ENCODE measurements around the gene LY6G5B. TPM values are rescaled to one million over a fixed set of nuclear protein-coding genes. Genes with fewer than 3 reads are reported as not detected.

Gene LY6G5B
- total RNA-seq, 2 experiments from 2014 or later = 12.3 to 28.7 TPM

DNA sequence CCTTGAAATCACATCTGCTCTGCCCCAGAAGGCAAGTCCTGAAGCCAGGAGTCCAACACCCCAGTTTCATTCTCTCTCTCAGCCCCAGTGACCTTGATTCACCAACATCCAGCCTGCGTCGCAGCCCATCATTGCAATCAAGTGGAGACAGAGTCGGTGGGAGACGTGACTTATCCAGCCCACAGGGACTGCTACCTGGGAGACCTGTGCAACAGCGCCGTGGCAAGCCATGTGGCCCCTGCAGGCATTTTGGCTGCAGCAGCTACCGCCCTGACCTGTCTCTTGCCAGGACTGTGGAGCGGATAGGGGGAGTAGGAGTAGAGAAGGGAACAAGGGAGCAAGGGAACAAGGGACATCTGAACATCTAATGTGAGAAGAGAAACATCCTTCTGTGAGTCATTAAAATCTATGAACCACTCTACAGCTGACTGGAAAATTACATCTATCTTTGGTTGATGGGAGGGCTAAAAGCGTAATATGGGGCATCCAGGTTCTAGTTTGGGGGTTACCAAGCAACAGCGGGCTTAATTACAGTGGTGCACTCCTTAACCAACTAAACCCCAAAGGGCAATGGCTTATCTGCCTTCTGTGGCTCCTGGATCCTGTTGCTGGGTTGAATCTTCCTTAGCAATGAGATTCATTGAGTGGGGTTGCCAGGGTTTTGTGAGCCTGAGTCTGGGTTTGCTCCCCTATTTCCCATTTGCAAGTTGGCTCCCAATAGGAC is 47.9 kb downstream of the LY6G5B start:
- H3K79me2 ChIP-seq (ENCODE audit: insufficient read depth, low read depth, low read length) = no peaks in the 10 kb centered on the region
- intact Hi-C loops (cut with micrococcal nuclease; ENCODE audit: unreplicated experiment) = no loop called here
- no peak overlapping the region for H3K27ac ChIP-seq (ENCODE audit: low read depth, low read length, poor library complexity, severe bottlenecking)
- no peaks in the 10 kb centered on the region for H3K9me2 ChIP-seq (ENCODE audit: insufficient read depth, low read length)
- no peak overlapping the region for H3K4me2 ChIP-seq (ENCODE audit: low read length)
- no peaks in the 10 kb centered on the region for H3K4me1 ChIP-seq (ENCODE audit: insufficient read depth, low read length, poor library complexity, severe bottlenecking)
- DNase-seq (ENCODE audit: low spot score) = no peak
- no peaks in the 10 kb centered on the region for H4K20me1 ChIP-seq (ENCODE audit: insufficient read depth, low read length)
- TF ChIP-seq, protein P1, sequence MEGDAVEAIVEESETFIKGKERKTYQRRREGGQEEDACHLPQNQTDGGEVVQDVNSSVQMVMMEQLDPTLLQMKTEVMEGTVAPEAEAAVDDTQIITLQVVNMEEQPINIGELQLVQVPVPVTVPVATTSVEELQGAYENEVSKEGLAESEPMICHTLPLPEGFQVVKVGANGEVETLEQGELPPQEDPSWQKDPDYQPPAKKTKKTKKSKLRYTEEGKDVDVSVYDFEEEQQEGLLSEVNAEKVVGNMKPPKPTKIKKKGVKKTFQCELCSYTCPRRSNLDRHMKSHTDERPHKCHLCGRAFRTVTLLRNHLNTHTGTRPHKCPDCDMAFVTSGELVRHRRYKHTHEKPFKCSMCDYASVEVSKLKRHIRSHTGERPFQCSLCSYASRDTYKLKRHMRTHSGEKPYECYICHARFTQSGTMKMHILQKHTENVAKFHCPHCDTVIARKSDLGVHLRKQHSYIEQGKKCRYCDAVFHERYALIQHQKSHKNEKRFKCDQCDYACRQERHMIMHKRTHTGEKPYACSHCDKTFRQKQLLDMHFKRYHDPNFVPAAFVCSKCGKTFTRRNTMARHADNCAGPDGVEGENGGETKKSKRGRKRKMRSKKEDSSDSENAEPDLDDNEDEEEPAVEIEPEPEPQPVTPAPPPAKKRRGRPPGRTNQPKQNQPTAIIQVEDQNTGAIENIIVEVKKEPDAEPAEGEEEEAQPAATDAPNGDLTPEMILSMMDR (conservative IDR thresholded peaks at IDR 0.05; ENCODE audit: low read length) = no peak
- no peak for TF ChIP-seq EZH2phosphoT487 (IDR thresholded peaks at IDR 0.05; ENCODE audit: borderline replicate concordance, low read depth, low read length)
- no peak overlapping the region for H3K4me3 ChIP-seq (ENCODE audit: low read depth, low read length, poor library complexity, severe bottlenecking)
- no TSS peak for BruUV-seq (replicated peaks)
- H2AFZ ChIP-seq (ENCODE audit: low read length) = no peak overlapping the region
- POLR2A ChIA-PET = no interaction called here
- H3K9me3 ChIP-seq (ENCODE audit: low read length) = no peaks in the 10 kb centered on the region
- H3K36me3 ChIP-seq (ENCODE audit: insufficient read depth, low read length) = no peaks in the 10 kb centered on the region
- CTCF ChIA-PET (ENCODE audit: unreplicated experiment) = no interaction called here

DNA sequence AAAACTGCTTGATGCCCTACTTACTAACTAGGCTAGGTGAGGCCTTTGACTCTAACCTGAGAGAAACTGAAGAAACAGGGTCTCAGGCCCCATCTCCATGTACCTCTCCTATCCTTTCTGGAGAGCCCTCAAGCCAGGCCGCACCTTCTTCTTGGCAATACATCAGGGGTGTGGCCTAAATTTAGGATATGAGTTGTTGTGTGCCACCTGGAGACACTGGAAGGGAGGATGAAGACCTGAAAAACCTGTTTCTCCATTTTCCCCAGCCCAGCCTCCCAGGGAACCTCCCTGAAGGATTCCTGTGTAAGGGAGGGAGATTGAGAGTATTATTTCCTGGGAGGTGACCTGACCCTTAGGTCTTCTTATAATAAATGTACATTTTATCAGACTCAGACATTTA is 48.5 kb downstream of the LY6G5B start:
- Histone ChIP-seq H3K27ac (ENCODE audit: low read depth, low read length, poor library complexity, severe bottlenecking) (no peak overlapping the region), H3K9me3 (ENCODE audit: low read length) (no peaks in the 10 kb centered on the region), H2AFZ (ENCODE audit: low read length) (no peak overlapping the region), H3K9me2 (ENCODE audit: insufficient read depth, low read length) (no peaks in the 10 kb centered on the region), H4K20me1 (ENCODE audit: insufficient read depth, low read length) (no peaks in the 10 kb centered on the region), H3K4me3 (ENCODE audit: low read depth, low read length, poor library complexity, severe bottlenecking) (no peak overlapping the region), H3K36me3 (ENCODE audit: insufficient read depth, low read length) (no peaks in the 10 kb centered on the region), H3K4me1 (ENCODE audit: insufficient read depth, low read length, poor library complexity, severe bottlenecking) (no peaks in the 10 kb centered on the region), H3K4me2 (ENCODE audit: low read length) (no peak overlapping the region), H3K79me2 (ENCODE audit: insufficient read depth, low read depth, low read length) (no peaks in the 10 kb centered on the region)
- POLR2A ChIA-PET = no interaction called here
- CTCF ChIA-PET (ENCODE audit: unreplicated experiment) = no interaction called here
- BruUV-seq (replicated peaks) = no TSS peak
- no peak for DNase-seq (ENCODE audit: low spot score)
- TF ChIP-seq, protein P1 (conservative IDR thresholded peaks at IDR 0.05; ENCODE audit: low read length) = no peak
- no peak for TF ChIP-seq EZH2phosphoT487 (IDR thresholded peaks at IDR 0.05; ENCODE audit: borderline replicate concordance, low read depth, low read length)
- intact Hi-C loops (cut with micrococcal nuclease; ENCODE audit: unreplicated experiment) = no loop called here

DNA sequence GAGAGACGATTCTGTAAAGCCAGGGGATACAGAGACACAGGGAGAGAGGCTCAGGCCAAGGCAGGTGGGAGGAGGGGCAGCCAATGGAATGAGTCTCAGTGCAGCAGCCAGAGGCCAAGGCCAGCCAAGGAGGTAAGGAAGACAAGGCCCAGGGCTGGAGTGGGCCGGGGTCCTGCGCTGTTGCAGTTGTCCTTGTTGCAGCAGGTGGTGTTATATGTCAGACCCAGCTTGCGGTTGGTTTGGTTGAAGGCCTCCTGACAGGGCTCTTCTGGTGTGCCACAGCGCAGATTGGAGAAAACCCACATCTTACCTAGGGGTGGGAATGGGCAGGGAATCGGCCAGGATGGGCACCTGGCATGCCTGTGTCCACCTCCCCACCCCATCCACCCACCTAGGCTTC is 49.2 kb downstream of the LY6G5B start:
- intact Hi-C loops (cut with micrococcal nuclease; ENCODE audit: unreplicated experiment) = no loop called here
- Histone ChIP-seq H3K9me3 (ENCODE audit: low read length) (no peaks in the 10 kb centered on the region), H4K20me1 (ENCODE audit: insufficient read depth, low read length) (no peaks in the 10 kb centered on the region), H2AFZ (ENCODE audit: low read length) (no peak overlapping the region), H3K9me2 (ENCODE audit: insufficient read depth, low read length) (no peaks in the 10 kb centered on the region), H3K4me2 (ENCODE audit: low read length) (no peak overlapping the region), H3K27ac (ENCODE audit: low read depth, low read length, poor library complexity, severe bottlenecking) (no peak overlapping the region), H3K4me1 (ENCODE audit: insufficient read depth, low read length, poor library complexity, severe bottlenecking) (no peaks in the 10 kb centered on the region), H3K36me3 (ENCODE audit: insufficient read depth, low read length) (no peaks in the 10 kb centered on the region), H3K4me3 (ENCODE audit: low read depth, low read length, poor library complexity, severe bottlenecking) (no peak overlapping the region), H3K79me2 (ENCODE audit: insufficient read depth, low read depth, low read length) (no peaks in the 10 kb centered on the region)
- no peak for DNase-seq (ENCODE audit: low spot score)
- TF ChIP-seq, protein P1 (conservative IDR thresholded peaks at IDR 0.05; ENCODE audit: low read length) = no peak
- no peak for TF ChIP-seq EZH2phosphoT487 (IDR thresholded peaks at IDR 0.05; ENCODE audit: borderline replicate concordance, low read depth, low read length)
- CTCF ChIA-PET (ENCODE audit: unreplicated experiment) = no interaction called here
- POLR2A ChIA-PET = no interaction called here
- no TSS peak for BruUV-seq (replicated peaks)
